KBM-7 (cell line): Measurements from ENCODE around the gene PACS1.
"Not testable (repeated sequence)": the region's sequence is repeated elsewhere in the genome, so short reads cannot be mapped to it uniquely, and the experiment has no call there.

Source experiments
- DNase-seq: peaks from one replicate; pipeline ENCODE4 v3.0.0-alpha.2; 2015
- in situ Hi-C: fragments of 300-500 bp; cut with MboI; formaldehyde crosslinking; loops from 2 replicates; pipeline ENCODE4 v1.14.3; 2020; ENCODE audit warnings: low sequenced_read_pairs, low pct_unique_long_range_greater_than_20kb, mixed read lengths

The PACS1 gene

GRCh38 chr11:66231561-66231960 is 161.5 kb downstream of the PACS1 start:
- no peak for DNase-seq
- in situ Hi-C loops = no loop called here

DNA sequence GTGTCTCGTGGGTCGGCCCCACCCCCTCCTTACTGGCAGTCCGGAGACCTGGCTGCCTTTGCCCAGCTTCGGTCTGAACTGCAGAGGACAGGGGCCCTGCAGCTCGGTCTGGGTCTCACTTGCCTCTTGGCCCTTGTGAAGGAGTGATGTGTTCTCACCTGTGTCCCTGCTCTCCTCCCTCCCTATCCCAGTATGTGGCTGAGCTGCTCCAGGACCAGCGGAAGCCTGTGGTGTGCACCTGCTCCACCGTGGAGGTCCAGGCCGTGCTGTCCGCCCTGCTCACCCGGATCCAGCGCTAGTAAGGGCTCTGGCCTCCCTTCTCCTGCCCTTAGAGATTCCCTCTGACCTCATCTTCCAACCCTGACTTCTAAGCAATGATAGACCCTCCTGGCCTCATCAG is 162.7 kb downstream of the PACS1 start:
- in situ Hi-C loops = no loop called here
- no peak for DNase-seq

DNA sequence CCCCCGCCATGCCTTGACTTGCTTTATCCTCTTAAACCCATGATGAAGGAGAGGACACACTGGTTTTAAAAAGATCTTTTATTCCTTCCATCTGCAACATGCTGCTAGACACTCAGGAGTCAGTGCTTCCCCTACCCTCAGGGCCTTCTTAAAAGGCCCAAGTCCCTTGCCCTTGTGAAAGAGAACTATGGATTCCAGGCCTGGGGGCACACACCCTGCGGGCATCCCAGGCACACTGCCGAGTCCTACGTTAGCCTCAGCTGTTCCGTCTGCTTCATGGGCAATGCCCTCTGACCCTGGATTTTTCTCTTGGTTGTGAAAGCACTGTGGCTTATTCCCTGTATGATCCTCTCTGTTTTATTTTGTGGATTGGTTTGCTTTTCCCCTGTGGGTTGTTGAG is 163.2 kb downstream of the PACS1 start:
- no peak for DNase-seq
- in situ Hi-C loops = no loop called here

DNA sequence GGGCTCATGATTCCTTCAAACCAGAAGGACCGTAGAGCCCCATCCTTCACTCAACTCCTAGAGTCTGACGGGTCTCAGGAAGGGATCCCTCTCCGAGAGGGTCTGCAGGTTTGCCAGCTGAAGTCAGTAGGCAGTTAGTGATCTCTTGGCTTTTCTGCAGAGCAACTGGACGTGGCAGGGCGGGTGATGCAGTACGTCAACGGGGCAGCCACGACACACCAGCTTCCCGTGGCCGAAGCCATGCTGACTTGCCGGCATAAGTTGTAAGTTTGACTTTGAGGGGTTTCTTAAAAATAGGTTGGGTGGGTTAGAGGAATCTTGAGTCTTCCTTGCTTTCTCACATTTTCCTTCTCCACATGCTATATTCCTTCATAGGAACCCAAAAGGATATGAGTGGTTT is 165.1 kb downstream of the PACS1 start:
- in situ Hi-C loops = no loop called here
- no peak for DNase-seq

DNA sequence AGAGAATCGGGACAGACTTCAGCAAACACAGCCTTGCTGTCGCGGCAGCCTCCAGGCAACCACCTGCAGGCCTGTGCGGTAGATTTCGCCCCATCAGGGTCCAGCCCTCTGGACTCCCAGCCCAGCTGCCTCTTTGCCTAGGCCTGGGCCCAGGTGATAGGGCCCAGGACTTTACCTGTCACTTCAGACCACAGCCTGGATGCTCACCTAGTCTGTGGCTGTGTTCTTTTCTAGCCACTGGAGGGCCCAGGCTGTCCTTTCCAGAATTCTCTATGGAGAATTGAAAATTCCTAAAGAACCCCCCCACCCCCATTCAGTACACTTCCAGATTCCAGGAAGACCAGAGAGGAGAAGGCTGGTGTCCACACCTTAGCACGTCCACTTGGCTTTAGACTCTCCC is 167.8 kb downstream of the PACS1 start:
- in situ Hi-C loops = no loop called here

DNA sequence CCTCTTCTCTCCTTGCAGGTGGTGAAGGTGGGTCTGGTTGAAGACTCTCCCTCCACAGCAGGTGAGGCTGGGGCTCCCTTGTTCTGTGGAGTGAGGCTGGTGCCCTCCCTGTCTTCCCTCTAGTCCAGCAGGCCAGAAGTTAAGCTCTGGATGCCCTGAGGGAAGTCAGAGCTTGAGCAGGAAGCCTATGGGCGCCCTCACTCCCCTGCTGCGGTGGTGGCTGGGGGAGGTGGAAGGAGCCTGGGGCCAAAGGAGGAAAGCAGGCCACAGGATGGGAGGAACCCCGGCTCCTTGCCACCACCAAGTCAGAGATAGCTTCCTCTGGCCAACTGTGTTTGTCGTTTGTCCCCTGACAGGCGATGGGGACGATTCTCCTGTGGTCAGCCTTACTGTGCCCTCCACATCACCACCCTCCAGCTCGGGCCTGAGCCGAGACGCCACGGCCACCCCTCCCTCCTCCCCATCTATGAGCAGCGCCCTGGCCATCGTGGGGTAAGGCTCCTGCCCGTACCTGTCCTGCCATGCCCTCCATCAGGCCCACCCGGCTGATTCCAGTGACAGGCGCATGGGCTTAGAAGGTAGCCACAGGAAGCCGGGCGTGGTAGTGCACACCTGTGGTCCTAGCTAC is 168.8 kb downstream of the PACS1 start:
- in situ Hi-C loops = no loop called here
- DNase-seq = no peak

More for the DNA sequence above, 167.8 kb downstream of the PACS1 start:
- no peak for DNase-seq

GRCh38 chr11:66239511-66239910 is 169.4 kb downstream of the PACS1 start:
- DNase-seq = no peak
- in situ Hi-C loops = no loop called here

DNA sequence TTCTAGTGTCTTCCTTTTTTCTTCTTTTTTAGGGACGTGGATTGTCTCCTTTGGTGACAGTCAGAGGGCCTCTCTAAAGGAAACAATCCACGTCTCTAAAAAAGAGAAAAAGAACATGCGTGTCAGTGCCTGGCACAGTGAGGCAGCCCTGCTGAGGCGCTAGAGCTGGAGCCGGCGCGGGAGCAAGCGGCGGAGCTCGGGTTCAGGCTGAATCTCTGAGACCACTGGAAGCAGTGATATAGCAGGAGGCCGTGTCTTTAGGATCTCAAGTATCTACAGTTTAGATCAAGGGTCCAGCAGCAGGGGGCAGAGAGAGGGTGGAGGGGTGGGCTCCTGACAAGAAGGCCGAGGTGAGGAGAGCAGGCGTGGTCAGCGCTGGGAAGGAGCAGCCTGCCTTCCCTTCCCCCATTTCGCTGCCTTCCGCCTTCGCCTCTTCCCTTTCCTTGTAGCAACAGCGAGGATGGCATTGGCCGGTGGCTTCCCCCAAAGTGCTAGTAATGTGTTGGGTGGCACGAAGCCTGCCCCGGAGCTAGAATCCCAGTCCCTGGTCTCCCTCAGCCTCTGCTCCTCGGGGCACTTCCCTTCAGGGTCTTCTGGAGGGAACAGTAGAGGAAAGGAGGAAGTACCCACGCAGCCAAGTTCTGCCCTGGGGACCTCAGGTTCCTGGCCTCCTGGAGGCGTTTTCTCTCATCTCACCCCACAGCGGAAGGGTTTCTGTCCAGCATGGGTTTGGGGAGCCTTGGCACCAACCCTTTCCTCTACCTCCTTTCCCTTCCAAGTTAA is 170.1 kb downstream of the PACS1 start:
- in situ Hi-C loops = no loop called here
- peak; percentile 56 for DNase-seq

DNA sequence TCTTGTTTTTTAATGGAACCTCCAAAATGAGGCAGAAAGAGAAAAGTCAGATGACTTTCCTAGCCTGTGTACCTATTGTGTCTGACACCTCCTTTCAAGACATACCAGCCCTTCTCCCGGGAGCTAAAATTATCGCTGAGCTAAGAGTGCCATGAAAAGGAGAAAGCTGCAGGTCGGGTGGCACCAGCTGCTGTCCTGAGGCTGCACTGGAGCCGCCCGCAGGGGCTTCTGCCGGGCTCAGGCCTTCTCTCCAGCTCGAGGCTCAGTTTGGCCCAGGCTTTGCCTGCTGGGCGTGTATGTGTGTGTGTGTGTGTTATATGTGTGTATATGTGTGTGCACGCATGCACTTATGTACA is 170.7 kb downstream of the PACS1 start:
- no peak for DNase-seq
- in situ Hi-C loops = no loop called here

DNA sequence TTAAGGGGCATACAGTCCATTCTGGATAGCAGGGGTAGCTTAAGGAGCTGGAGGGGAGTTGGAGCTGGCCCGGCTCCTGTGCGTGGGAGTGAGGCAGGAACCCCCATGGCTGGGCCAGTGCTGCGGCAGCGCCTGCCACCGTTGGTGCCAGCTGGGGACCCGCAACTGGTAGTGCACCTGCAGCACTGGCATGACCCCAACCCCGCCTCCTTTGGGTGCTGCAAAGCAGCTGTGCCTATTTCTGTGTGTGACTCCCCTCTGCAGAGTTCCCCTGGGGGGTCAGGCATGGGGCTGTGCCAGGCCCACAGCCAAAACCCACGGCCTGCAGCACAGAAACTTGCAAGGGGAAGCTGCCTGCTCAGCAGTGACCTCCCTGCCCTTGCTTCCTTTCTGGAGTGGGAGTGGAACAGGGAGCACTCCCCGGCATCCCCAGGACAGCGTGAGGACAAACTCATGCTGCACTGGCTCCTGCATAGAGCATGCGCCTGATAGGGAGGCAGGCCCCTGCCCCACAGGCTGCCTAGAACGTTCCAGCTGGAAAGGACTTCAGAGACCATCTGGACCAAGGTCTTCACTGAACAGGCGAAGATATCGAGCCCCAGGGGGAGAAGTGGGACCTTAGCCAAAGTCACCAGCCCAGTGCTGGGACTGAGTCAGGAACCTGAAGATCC is 172.2 kb downstream of the PACS1 start:
- DNase-seq = no peak

DNA sequence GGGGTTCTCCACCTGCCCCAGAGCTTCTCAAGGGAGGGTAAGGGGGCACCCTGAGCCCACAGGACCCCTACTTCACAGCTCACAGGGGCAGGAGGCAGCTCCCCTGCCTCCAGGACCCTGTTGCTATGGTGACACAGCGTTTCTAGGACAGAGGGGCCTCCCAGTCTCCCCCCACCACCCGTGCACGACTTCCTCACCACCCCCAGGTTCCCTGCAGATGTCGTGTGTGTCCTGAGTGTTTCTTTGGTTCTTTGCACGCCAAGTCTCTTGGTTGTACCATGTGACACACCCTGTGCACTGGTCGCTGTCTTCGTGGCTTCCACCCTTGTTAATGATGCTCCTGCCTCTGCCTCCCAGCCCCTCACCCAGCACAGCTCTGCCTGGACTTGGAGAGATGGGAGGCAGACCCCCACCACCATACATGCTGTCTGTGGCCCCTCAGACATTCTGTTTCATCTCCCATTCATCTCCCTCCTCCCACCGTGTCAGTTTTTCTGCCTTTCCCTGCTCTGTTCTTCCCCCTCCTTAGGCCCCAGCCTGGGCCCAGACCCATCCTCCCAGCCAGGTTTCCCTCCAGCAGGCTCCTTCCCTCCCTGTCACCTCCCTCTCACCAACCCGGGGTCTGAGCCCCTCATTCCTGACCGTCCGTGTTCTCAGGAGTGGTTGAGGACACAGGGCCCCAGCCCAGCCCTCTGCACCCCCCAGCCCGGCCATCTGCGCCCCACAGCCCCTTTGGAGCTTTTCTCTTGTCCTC is 173.9 kb downstream of the PACS1 start:
- in situ Hi-C loops = no loop called here
- no peak for DNase-seq

More for the DNA sequence above, 172.2 kb downstream of the PACS1 start:
- in situ Hi-C loops = no loop called here

DNA sequence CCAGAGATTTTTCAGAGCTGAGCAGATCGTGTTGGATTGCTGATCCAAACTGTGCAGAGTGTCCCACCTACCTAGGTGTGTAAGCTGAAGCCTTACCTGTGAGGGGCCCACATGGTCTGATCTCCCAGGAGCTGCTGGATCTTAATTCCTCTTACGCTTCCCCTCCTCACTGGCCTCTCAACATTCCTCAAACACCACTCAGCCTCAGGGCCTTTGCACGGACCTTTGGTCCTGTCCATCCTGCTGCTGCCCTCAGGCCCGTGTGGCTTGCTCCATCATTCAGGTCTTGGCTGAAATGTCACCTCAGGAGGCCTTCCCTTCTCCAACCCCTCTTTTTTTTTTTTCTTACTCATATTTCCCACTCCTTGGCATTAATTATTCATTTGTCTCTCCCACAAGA is 177.2 kb downstream of the PACS1 start:
- in situ Hi-C loops = no loop called here
- DNase-seq = no peak

DNA sequence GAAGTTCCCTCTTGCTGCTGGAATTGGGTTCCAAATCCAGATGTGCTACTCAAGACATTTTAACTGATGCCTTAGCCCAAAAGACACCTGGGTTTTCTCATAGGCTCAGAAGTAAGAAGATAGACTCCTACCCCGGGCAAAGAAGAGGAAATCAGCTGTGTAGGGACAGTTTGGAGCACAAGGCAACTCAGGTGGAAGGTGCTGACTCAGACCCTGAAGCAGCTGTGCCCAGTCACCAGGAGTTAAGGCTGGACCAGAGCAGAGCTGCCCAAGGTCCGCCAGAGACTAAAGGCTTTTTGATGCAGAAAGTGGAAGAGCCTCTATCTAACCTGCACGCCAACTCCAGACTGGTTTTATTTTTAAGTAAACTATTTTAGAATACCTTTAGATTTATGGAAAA is 177.7 kb downstream of the PACS1 start:
- in situ Hi-C loops = no loop called here
- DNase-seq = no peak

GRCh38 chr11:66248903-66249302 is 178.8 kb downstream of the PACS1 start:
- no peak for DNase-seq
- in situ Hi-C loops = no loop called here

DNA sequence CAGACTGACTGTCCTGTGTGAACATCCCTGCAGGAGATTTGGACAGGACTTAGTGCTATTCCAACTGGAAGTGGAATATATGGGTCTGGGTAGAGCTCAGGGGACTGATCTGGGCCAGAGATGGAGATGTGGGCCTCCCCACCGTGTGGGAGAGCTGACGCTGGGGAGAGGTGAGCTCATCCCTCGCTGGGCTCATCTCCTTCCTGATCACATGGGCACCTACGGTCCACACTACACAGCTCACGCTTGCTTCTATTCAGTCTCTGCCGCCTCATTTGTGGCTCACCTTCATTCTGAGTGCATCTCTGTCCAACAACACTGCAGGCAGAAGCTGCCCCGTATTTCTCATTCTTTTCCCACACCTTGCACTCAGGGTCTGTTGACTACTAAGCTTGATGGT is 181.7 kb downstream of the PACS1 start:
- DNase-seq = no peak
- in situ Hi-C loops = no loop called here

DNA sequence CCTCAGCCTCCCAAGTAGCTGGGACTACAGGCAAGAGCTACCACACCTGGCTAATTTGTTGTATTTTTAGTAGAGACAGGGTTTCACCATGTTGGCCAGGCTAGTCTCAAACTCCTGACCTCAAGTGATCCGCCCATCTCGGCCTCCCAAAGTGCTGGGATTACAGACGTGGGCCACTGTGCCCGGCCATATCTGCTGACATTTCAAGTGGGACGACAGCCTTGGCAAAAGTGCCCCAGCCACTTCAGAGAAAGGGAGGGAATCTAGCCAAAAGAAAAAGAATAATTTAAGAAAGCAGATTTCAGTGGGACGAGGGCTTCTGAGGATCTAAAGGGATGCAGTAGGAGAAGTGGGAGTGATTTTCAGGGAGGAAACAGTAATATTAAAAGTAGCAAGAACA is 183.0 kb downstream of the PACS1 start:
- in situ Hi-C loops, DNase-seq: not testable (repeated sequence)

DNA sequence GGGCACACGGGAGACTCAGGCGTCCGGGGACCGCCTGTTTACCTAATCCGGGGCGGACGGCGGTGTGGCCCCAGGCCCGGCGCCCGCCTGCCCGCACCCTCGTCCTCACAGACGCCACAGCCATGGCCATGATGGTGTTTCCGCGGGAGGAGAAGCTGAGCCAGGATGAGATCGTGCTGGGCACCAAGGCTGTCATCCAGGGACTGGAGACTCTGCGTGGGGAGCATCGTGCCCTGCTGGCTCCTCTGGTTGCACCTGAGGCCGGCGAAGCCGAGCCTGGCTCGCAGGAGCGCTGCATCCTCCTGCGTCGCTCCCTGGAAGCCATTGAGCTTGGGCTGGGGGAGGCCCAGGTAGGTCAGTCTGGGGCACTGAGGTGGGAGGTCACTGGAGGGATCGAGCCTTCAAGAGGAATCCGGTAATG is 188.4 kb downstream of the PACS1 start:
- no peak for DNase-seq
- in situ Hi-C loops = no loop called here

GRCh38 chr11:66259225-66259624 is 189.2 kb downstream of the PACS1 start:
- no peak for DNase-seq
- in situ Hi-C loops = no loop called here

DNA sequence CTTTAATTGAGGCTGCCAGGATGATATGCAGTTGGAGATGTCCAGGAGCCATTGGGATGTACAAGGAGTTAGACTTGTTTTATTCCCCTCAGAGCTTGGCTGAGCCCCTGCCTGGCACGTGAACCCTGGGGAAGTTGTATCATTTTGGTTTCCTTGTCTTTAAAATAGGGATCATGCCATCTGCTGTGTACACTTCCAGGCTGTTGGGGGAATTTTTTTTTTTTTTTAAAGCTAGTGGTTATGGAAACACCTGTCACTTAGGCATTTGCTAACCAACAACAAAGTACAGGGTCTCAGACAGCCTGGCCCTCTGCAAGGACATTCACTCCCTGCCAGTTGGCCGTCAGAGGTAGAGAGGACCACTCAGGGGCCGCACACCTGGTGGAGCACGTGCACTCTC is 189.9 kb downstream of the PACS1 start:
- no peak for DNase-seq
- in situ Hi-C loops = no loop called here

- no peak for DNase-seq
- in situ Hi-C loops = no loop called here
Measured at GRCh38 chr11:66261578-66261977, 191.5 kb downstream of the PACS1 start.
